HCT116 (cell line): ENCODE data around the gene DNMT1. TPM values are rescaled to one million over a fixed set of nuclear protein-coding genes. Genes with fewer than 3 reads are reported as not detected.

Experiments used
- ATAC-seq: fragments of 200-7000 bp; cut with Tn5 transposase; 2 replicates; pipeline ENCODE4 v1.9.1; 2020; ENCODE audit warnings: mild to moderate bottlenecking, moderate library complexity
- BruUV-seq: library from RNA; stranded (reverse); fragments of 400-500 nt; replicated peaks from 2 replicates; lab custom pipeline; 2021; lab: Mats Ljungman, UMichigan
- CTCF ChIA-PET: fragments of 300-600 bp; sonication (Branson Sonifier 250); formaldehyde crosslinking; loops from one replicate; lab custom pipeline; 2021; ENCODE audit warnings: antibody characterized with exemption; lab: Charles Lee
- POLR2A ChIA-PET: fragments of 300-600, 350-600 bp; sonication (Branson Sonifier 250); formaldehyde crosslinking; loops from one replicate; lab custom pipeline; 2021; ENCODE audit warnings: antibody characterized with exemption; lab: Charles Lee
- RAD21 ChIA-PET, 2 experiments: fragments of 300-600 bp; sonication (Branson Sonifier 250); formaldehyde crosslinking; loops; one replicate each; lab custom pipeline; 2023; ENCODE audit warnings: low total read pairs in 2 of 2; ENCODE audit not compliant: uncharacterized antibody in 2 of 2, unreplicated experiment in 2 of 2, low non-redundant PET in 1 of 2; lab: Charles Lee
- DNase-seq: peaks from one replicate; pipeline ENCODE4 v3.0.0-alpha.2; 2010; ENCODE audit warnings: low read depth, low spot score
- H2AFZ ChIP-seq: fragments of 200-600 bp; shearing (Covaris generic), sonication (generic); 2 replicates; pipeline ENCODE4 v1.6.1; 2017; ENCODE audit warnings: low read depth, mixed run types, mixed read lengths, antibody characterized with exemption, low read length; ENCODE audit not compliant: poor library complexity, severe bottlenecking
- H3K27ac ChIP-seq: 2 replicates; pipeline ENCODE4 v1.5.1; 2012; ENCODE audit warnings: low read depth, low read length
- H3K27me3 ChIP-seq: fragments of 200-600 bp; sonication (generic); 2 replicates; pipeline ENCODE4 v1.6.1; 2016; ENCODE audit warnings: mixed run types, low read length, mixed read lengths; ENCODE audit not compliant: insufficient read depth
- H3K36me3 ChIP-seq, 2 experiments: fragments of 200-500 bp in 1 of 2; fragments of 200-600 bp in 1 of 2; sonication (Bioruptor generic) in 1 of 2; sonication (generic) in 1 of 2; 2 replicates each; pipeline versions ENCODE4 v1.5.1 to v1.6.1; 2014 to 2016; ENCODE audit warnings: low read length in 2 of 2, inconsistent platforms in 1 of 2, mixed read lengths in 1 of 2, mixed run types in 1 of 2; ENCODE audit not compliant: insufficient read depth in 2 of 2, control insufficient read depth in 1 of 2
- H3K4me1 ChIP-seq, 2 experiments: fragments of 200-600 bp in 1 of 2; sonication (generic) in 1 of 2; 2 replicates each; pipeline versions ENCODE4 v1.5.1 to v1.6.1; 2012 to 2017; ENCODE audit warnings: low read length in 2 of 2, inconsistent platforms in 1 of 2, mild to moderate bottlenecking in 1 of 2, mixed read lengths in 1 of 2, mixed run types in 1 of 2, moderate library complexity in 1 of 2; ENCODE audit not compliant: insufficient read depth in 2 of 2, control insufficient read depth in 1 of 2
- H3K4me2 ChIP-seq: fragments of 200-600 bp; sonication (generic); 2 replicates; pipeline ENCODE4 v1.6.1; 2017; ENCODE audit warnings: mixed run types, low read length, mixed read lengths
- H3K4me3 ChIP-seq, 2 experiments: fragments of 200-600 bp in 1 of 2; sonication (generic) in 1 of 2; replicated peaks in 1 of 2; 2 replicates each; pipeline ENCODE4 v1.5.1; 2011 to 2016; ENCODE audit warnings: low read length in 2 of 2, control low read depth in 1 of 2, low read depth in 1 of 2, mild to moderate bottlenecking in 1 of 2, mixed read lengths in 1 of 2, mixed run types in 1 of 2
- H3K79me2 ChIP-seq: fragments of 200-600 bp; sonication (generic); 2 replicates; pipeline ENCODE4 v1.6.1; 2017; ENCODE audit warnings: mild to moderate bottlenecking, mixed run types, low read length, moderate library complexity, mixed read lengths; ENCODE audit not compliant: insufficient read depth
- H3K9ac ChIP-seq: fragments of 200-600 bp; sonication (generic); 2 replicates; pipeline ENCODE4 v1.6.1; 2016; ENCODE audit warnings: low read length, mixed read lengths
- H3K9me2 ChIP-seq: fragments of 200-600 bp; sonication (generic), shearing (Covaris generic); 2 replicates; pipeline ENCODE4 v1.6.1; 2017; ENCODE audit warnings: mixed run types, mild to moderate bottlenecking, moderate library complexity; ENCODE audit not compliant: insufficient read depth
- H3K9me3 ChIP-seq, 2 experiments: fragments of 200-500 bp in 1 of 2; fragments of 200-600 bp in 1 of 2; sonication (Bioruptor generic) in 1 of 2; sonication (generic) in 1 of 2; 2 replicates each; pipeline ENCODE4 v1.6.1; 2014 to 2017; ENCODE audit warnings: low read length in 2 of 2, mixed read lengths in 2 of 2, inconsistent platforms in 1 of 2, low read depth in 1 of 2, mild to moderate bottlenecking in 1 of 2, mixed run types in 1 of 2, moderate library complexity in 1 of 2; ENCODE audit not compliant: control insufficient read depth in 1 of 2, insufficient read depth in 1 of 2
- H4K20me1 ChIP-seq: fragments of 200-600 bp; sonication (generic), shearing (Covaris generic); 2 replicates; pipeline ENCODE4 v1.6.1; 2017; ENCODE audit warnings: mixed run types, mild to moderate bottlenecking, moderate library complexity; ENCODE audit not compliant: insufficient read depth
- CBX3 ChIP-seq: IDR thresholded peaks from 2 replicates; pipeline ENCODE4 v1.6.1; 2012; ENCODE audit warnings: low read depth
- CTCF ChIP-seq, 3 experiments: fragments of 200-600 bp in 1 of 3; sonication (generic) in 1 of 3; IDR thresholded peaks in 2 of 3; conservative IDR thresholded peaks in 1 of 3; 2 replicates each; pipeline ENCODE4 v1.5.1; 2012 to 2017; ENCODE audit warnings: low read depth in 2 of 3, low read length in 2 of 3, antibody characterized with exemption in 1 of 3, borderline replicate concordance in 1 of 3, control low read depth in 1 of 3, mild to moderate bottlenecking in 1 of 3, mixed read lengths in 1 of 3, mixed run types in 1 of 3, moderate library complexity in 1 of 3; ENCODE audit not compliant: insufficient read depth in 1 of 3
- EGR1 ChIP-seq: IDR thresholded peaks from 2 replicates; pipeline ENCODE4 v1.6.1; 2012; ENCODE audit warnings: low read depth
- ELF1 ChIP-seq: IDR thresholded peaks from 2 replicates; pipeline ENCODE4 v1.6.1; 2012; ENCODE audit warnings: low read depth, borderline replicate concordance
- EZH2 ChIP-seq: fragments of 200-600 bp; sonication (generic); IDR thresholded peaks from 2 replicates; pipeline ENCODE4 v1.6.1; 2017; ENCODE audit warnings: antibody characterized with exemption, mixed run types
- EZH2phosphoT487 ChIP-seq: fragments of 200-600 bp; IDR thresholded peaks from 2 replicates; pipeline ENCODE4 v1.6.1; 2018; ENCODE audit warnings: antibody characterized with exemption, borderline replicate concordance
- FOSL1 ChIP-seq: IDR thresholded peaks from 2 replicates; pipeline ENCODE4 v1.6.1; 2012; ENCODE audit warnings: low read depth
- MAX ChIP-seq: IDR thresholded peaks from 2 replicates; pipeline ENCODE4 v1.6.1; 2012
- POLR2A ChIP-seq: IDR thresholded peaks from 2 replicates; pipeline ENCODE4 v1.7.0; 2011; ENCODE audit warnings: borderline replicate concordance; ENCODE audit not compliant: insufficient read depth, insufficient read length; ENCODE audit errors: extremely low read depth
- POLR2AphosphoS5 ChIP-seq: IDR thresholded peaks from 2 replicates; pipeline ENCODE4 v1.6.1; 2011; ENCODE audit warnings: mild to moderate bottlenecking, low read depth, low read length, moderate library complexity
- RAD21 ChIP-seq: IDR thresholded peaks from 2 replicates; pipeline ENCODE4 v1.6.1; 2012; ENCODE audit warnings: low read depth, mild to moderate bottlenecking
- SIN3A ChIP-seq: IDR thresholded peaks from 2 replicates; pipeline ENCODE4 v1.6.1; 2012; ENCODE audit warnings: low read depth
- SP1 ChIP-seq: IDR thresholded peaks from 2 replicates; pipeline ENCODE4 v1.6.1; 2012; ENCODE audit warnings: low read depth
- SRF ChIP-seq: IDR thresholded peaks from 2 replicates; pipeline ENCODE4 v1.6.1; 2012; ENCODE audit warnings: low read depth
- TCF7L2 ChIP-seq: IDR thresholded peaks from 2 replicates; pipeline ENCODE4 v1.7.0; 2011; ENCODE audit warnings: borderline replicate concordance, inconsistent platforms; ENCODE audit not compliant: insufficient read depth, insufficient read length; ENCODE audit errors: extremely low read depth
- YY1 ChIP-seq: IDR thresholded peaks from 2 replicates; pipeline ENCODE4 v1.6.1; 2011; ENCODE audit warnings: low read length, low read depth, moderate library complexity, mild to moderate bottlenecking; ENCODE audit not compliant: insufficient replicate concordance; ENCODE audit errors: extremely low read depth
- ZFX ChIP-seq: fragments of 450-650 bp; IDR thresholded peaks from 2 replicates; pipeline ENCODE4 v1.6.1; 2017
- ZNF274 ChIP-seq: fragments of 200-500 bp; sonication (Bioruptor generic); IDR thresholded peaks from 2 replicates; pipeline ENCODE4 v1.6.1; 2014; ENCODE audit warnings: mild to moderate bottlenecking, low read depth, low read length, inconsistent platforms
- intact Hi-C: fragments of 100-400 bp; cut with micrococcal nuclease; formaldehyde crosslinking; loops from 2 replicates; pipeline ENCODE4 v1.10.0; 2022
- total RNA-seq: library from RNA; stranded (reverse); gene quantifications from one replicate; pipeline ENCODE4 v1.2.1, GENCODE V29; 2021; ENCODE audit not compliant: unreplicated experiment
- TF ChIP-seq, protein P1 (sequence below): IDR thresholded peaks from 2 replicates; pipeline ENCODE4 v1.6.1; 2012
- TF ChIP-seq, protein P2 (sequence below): IDR thresholded peaks from 2 replicates; pipeline ENCODE4 v1.6.1; 2011; ENCODE audit warnings: mild to moderate bottlenecking, low read length, moderate library complexity; ENCODE audit not compliant: insufficient replicate concordance; ENCODE audit errors: extremely low read depth

DNMT1 gene
- total RNA-seq, 1 experiment from 2014 or later, result 235 TPM

DNA sequence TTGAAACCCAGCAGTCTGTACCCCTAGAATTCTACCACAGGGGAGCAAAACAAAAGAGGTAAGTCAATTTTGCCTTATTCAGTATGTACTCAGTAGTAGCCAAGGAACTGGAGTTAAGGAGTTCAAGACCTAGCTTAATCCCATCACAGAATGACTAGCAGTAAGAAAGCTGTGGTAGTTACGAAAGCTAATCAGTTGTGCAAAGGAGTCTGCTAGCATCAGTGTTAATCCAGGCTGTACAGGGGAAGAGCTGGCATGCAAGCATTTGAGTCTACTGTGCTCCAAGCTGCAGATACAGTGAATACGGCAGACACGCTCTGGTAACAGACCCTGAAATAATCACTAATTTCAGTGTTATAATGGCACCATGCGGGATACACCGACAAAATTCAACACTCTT is 4.7 kb downstream of the DNMT1 start:
- no peak overlapping the region for H3K27ac ChIP-seq
- no peak overlapping the region for H3K4me3 ChIP-seq
- H3K36me3 ChIP-seq, result peaks cover 12 to 30% of the 10 kb centered on the region in 2 experiments; a peak in 3 of 4 replicates
- ATAC-seq, result no peak
- H2AFZ ChIP-seq, result no peak overlapping the region
- peaks cover 94% of the 10 kb centered on the region for H3K79me2 ChIP-seq
- ChIA-PET RAD21 (no interaction called here), POLR2A (no interaction called here), CTCF (no interaction called here)
- no peak overlapping the region for H3K9ac ChIP-seq
- H3K4me1 ChIP-seq, result peaks cover 6 to 10% of the 10 kb centered on the region in 2 experiments; a peak in 2 of 4 replicates
- TF ChIP-seq MAX (no peak), YY1 (no peak), ZNF274 (no peak), ELF1 (no peak), CBX3 (no peak), FOSL1 (no peak), EZH2 (no peak), EZH2phosphoT487 (no peak), SP1 (no peak), SIN3A (no peak), POLR2AphosphoS5 (no peak), CTCF (IDR thresholded peaks at IDR 0.05 in 2 of 3, conservative IDR thresholded peaks at IDR 0.05 in 1 of 3; ENCODE audit: borderline replicate concordance in 1 of 3, insufficient read depth in 1 of 3, low read depth in 2 of 3, low read length in 2 of 3) (no peak), ZFX (no peak), POLR2A (no peak), RAD21 (no peak), TCF7L2 (no peak), SRF (no peak), EGR1 (no peak)
- TF ChIP-seq, protein P1, sequence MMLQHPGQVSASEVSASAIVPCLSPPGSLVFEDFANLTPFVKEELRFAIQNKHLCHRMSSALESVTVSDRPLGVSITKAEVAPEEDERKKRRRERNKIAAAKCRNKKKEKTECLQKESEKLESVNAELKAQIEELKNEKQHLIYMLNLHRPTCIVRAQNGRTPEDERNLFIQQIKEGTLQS, result no peak
- TF ChIP-seq, protein P2, sequence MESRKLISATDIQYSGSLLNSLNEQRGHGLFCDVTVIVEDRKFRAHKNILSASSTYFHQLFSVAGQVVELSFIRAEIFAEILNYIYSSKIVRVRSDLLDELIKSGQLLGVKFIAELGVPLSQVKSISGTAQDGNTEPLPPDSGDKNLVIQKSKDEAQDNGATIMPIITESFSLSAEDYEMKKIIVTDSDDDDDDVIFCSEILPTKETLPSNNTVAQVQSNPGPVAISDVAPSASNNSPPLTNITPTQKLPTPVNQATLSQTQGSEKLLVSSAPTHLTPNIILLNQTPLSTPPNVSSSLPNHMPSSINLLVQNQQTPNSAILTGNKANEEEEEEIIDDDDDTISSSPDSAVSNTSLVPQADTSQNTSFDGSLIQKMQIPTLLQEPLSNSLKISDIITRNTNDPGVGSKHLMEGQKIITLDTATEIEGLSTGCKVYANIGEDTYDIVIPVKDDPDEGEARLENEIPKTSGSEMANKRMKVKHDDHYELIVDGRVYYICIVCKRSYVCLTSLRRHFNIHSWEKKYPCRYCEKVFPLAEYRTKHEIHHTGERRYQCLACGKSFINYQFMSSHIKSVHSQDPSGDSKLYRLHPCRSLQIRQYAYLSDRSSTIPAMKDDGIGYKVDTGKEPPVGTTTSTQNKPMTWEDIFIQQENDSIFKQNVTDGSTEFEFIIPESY, result no peak
- BruUV-seq, result no TSS peak
- no peaks in the 10 kb centered on the region for H3K27me3 ChIP-seq
- no peak overlapping the region for H3K4me2 ChIP-seq
- H3K9me2 ChIP-seq, result no peaks in the 10 kb centered on the region
- intact Hi-C loops, result no loop called here
- peaks cover 23% of the 10 kb centered on the region; the same call in 1 of the 2 replicates for H4K20me1 ChIP-seq
- H3K9me3 ChIP-seq, result no peaks in the 10 kb centered on the region
- no peak for DNase-seq
